Stimulated activated naive CD8-positive, alpha-beta T cell treated with anti-CD3 and anti-CD28 coated beads, Interleukin-15, Interleukin-2, amounts not matched to agents 100 ng/mL and 50 ng/mL, for 24 hours (primary cell): ENCODE measurements around the gene NME3.
"Not testable (repeated sequence)": the region's sequence is repeated elsewhere in the genome, so short reads cannot be mapped to it uniquely, and the experiment has no call there.

Experiments used
- H3K27ac Mint-ChIP-seq: one replicate; pipeline ENCODE4 v1.8.0; 2021; ENCODE audit warnings: mild to moderate bottlenecking, mixed read lengths
- H3K27me3 Mint-ChIP-seq: one replicate; pipeline ENCODE4 v1.8.0; 2021; ENCODE audit warnings: mixed read lengths
- H3K36me3 Mint-ChIP-seq: one replicate; pipeline ENCODE4 v1.8.0; 2021; ENCODE audit warnings: low read depth, mixed read lengths
- H3K4me1 Mint-ChIP-seq: one replicate; pipeline ENCODE4 v1.8.0; 2021; ENCODE audit warnings: low read depth, mixed read lengths
- H3K4me3 Mint-ChIP-seq: one replicate; pipeline ENCODE4 v1.8.0; 2021; ENCODE audit warnings: mild to moderate bottlenecking, mixed read lengths
- H3K9me3 Mint-ChIP-seq: one replicate; pipeline ENCODE4 v1.8.0; 2021; ENCODE audit warnings: mixed read lengths

Gene NME3

DNA sequence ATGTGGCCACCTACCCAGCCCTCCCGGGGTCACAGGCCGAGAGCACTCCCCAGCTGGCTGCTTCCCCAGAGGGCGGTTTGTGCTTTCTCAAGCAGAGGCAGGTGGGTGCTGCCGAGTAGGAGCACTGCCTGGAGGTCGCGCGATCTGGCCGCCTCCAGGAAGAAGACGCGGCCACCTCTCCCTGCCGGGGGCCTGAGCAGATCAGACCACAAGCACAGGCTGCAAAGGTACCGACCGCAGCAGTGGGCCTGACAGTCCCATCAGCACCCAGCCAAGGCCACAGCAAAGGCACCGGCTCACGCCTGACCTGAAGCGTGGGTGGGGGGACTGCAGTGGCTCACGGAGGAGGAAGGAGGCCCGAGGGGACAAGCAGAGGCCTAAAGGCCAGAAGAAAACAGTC, 37.3 kb upstream of the NME3 start:
- peaks cover 12% of the 10 kb centered on the region for H3K4me1 Mint-ChIP-seq
- H3K9me3 Mint-ChIP-seq, result no peaks in the 10 kb centered on the region
- no peak overlapping the region for H3K4me3 Mint-ChIP-seq
- H3K27ac Mint-ChIP-seq, result no peak overlapping the region
- peaks cover 15% of the 10 kb centered on the region for H3K36me3 Mint-ChIP-seq
- H3K27me3 Mint-ChIP-seq, result no peaks in the 10 kb centered on the region

- Mint-ChIP-seq H3K4me1 (peaks cover 3% of the 10 kb centered on the region), H3K27me3 (no peaks in the 10 kb centered on the region), H3K9me3 (no peaks in the 10 kb centered on the region), H3K27ac (no peak overlapping the region), H3K4me3 (no peak overlapping the region), H3K36me3 (peaks cover 10% of the 10 kb centered on the region)
Observed at GRCh38 chr16:1807626-1808025, 36.3 kb upstream of the NME3 start.

DNA sequence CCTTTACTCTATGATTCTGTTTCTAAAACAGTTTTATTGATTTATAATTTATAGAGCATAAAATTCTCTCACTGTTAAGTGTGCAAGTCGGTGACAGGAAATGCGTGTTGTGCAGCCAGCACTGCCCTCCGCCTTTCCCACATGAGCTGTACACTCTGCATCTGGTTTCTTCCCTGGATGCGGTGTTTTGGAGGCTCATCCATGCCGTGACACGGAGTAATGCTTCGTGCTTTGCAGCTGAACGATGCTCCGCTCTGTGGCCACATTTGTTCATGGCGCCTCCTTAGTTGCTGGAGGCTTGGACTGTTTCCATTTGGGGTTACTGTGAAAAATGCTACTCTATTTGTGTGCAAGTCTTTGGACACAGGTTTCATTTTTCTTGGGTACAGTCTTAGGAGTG, 29.4 kb upstream of the NME3 start:
- H3K36me3 Mint-ChIP-seq, result peaks cover 4% of the 10 kb centered on the region
- no peak overlapping the region for H3K4me3 Mint-ChIP-seq
- peaks cover 9% of the 10 kb centered on the region for H3K9me3 Mint-ChIP-seq
- H3K27ac Mint-ChIP-seq, result no peak overlapping the region
- no peaks in the 10 kb centered on the region for H3K4me1 Mint-ChIP-seq
- no peaks in the 10 kb centered on the region for H3K27me3 Mint-ChIP-seq

DNA sequence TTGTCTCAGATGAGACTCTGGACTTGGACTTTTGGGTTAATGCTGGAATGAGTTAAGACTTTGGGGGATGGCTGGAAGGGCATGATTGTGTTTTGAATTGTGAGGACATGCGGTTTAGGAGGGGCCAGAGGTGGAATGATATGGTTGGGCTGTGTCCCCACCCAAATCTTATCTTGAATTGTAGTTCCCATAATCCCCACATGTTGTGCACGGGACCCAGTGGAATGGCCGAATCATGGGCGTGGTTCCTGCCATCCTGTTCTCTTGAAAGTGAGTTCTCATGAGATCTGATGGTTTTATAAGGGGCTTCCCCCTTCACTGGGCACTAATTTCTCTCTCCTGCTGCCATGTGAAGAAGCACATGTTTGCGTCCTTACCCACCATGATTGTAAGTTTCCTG, 27.9 kb upstream of the NME3 start:
- not testable (repeated sequence) for H3K4me1 Mint-ChIP-seq, H3K9me3 Mint-ChIP-seq, H3K27ac Mint-ChIP-seq, H3K27me3 Mint-ChIP-seq, H3K36me3 Mint-ChIP-seq, H3K4me3 Mint-ChIP-seq

- H3K36me3 Mint-ChIP-seq, result no peaks in the 10 kb centered on the region
- peaks cover 4% of the 10 kb centered on the region for H3K9me3 Mint-ChIP-seq
- no peak overlapping the region for H3K27ac Mint-ChIP-seq
- H3K27me3 Mint-ChIP-seq, result no peaks in the 10 kb centered on the region
- no peak overlapping the region for H3K4me3 Mint-ChIP-seq
- H3K4me1 Mint-ChIP-seq, result no peaks in the 10 kb centered on the region
Observed at GRCh38 chr16:1794908-1795666, 23.7 kb upstream of the NME3 start.

- H3K9me3 Mint-ChIP-seq, result no peaks in the 10 kb centered on the region
- H3K27me3 Mint-ChIP-seq, result no peaks in the 10 kb centered on the region
- no peak overlapping the region for H3K27ac Mint-ChIP-seq
- H3K36me3 Mint-ChIP-seq, result no peaks in the 10 kb centered on the region
- H3K4me3 Mint-ChIP-seq, result no peak overlapping the region
- no peaks in the 10 kb centered on the region for H3K4me1 Mint-ChIP-seq
Observed at GRCh38 chr16:1794221-1794871, 23.0 kb upstream of the NME3 start.

GRCh38 chr16:1793578-1794220, 22.4 kb upstream of the NME3 start, which contains the start of gene IGFALS:
TSS of gene IGFALS (minus strand) at chr16:1793705. CDS start at chr16:1793652, 53 bp downstream.
- Mint-ChIP-seq H3K4me3 (no peak within 1 kb of the TSS), H3K27ac (no peak within 1 kb of the TSS), H3K4me1 (no peaks in the 10 kb centered on the region), H3K9me3 (no peaks in the 10 kb centered on the region), H3K36me3 (peaks cover 5% of the 10 kb centered on the region), H3K27me3 (no peaks in the 10 kb centered on the region)

- no peak overlapping the region for H3K4me3 Mint-ChIP-seq
- no peaks in the 10 kb centered on the region for H3K27me3 Mint-ChIP-seq
- H3K27ac Mint-ChIP-seq, result no peak overlapping the region
- H3K4me1 Mint-ChIP-seq, result no peaks in the 10 kb centered on the region
- H3K9me3 Mint-ChIP-seq, result no peaks in the 10 kb centered on the region
- H3K36me3 Mint-ChIP-seq, result peaks cover 5% of the 10 kb centered on the region
Observed at GRCh38 chr16:1792836-1793577, 21.7 kb upstream of the NME3 start.

DNA sequence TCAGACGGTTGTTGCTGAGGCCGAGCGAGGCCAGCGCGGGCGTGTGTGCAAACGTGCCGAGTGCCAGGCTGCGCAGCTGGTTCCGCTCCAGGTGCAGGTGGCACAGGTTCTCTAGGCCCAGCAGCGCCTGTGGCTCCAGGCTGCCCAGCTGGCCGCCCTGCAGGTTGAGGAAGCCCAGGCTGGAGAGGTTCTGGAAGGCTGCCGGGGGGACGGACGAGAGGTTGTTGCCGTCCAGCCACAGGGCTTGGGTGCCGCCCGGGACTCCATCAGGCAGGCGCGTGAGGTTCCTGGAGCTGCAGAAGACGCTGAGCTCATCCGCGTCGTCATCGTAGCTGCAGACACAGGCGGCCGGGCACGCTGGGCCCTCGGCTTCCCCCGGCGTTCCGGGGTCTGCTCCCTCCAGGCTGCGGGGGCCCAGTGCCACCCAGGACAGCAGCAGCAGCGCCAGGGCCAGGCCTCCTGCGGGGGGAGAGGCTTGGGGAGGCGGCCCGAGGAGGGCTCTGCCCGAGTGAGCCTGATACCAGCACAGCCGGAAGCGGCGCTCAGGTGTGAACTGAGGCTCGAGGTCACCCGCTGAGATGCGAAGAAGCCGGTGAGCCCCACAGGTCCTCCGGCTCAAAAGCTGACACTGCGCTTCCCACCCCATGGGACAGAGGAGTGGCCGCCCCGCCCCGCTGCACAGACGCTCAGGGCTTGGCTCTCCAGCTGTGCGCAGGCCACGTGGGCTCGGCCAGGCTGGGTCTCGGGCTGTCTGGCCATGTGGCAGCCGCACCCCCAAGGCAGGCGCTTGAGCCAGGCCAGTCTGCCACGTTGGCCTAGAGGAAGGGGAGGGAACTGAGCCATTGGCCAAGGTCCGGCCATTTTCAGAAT, 20.8 kb upstream of the NME3 start:
- no peaks in the 10 kb centered on the region for H3K4me1 Mint-ChIP-seq
- H3K36me3 Mint-ChIP-seq, result peaks cover 5% of the 10 kb centered on the region
- H3K4me3 Mint-ChIP-seq, result no peak overlapping the region
- H3K27me3 Mint-ChIP-seq, result no peaks in the 10 kb centered on the region
- no peaks in the 10 kb centered on the region for H3K9me3 Mint-ChIP-seq
- H3K27ac Mint-ChIP-seq, result no peak overlapping the region

DNA sequence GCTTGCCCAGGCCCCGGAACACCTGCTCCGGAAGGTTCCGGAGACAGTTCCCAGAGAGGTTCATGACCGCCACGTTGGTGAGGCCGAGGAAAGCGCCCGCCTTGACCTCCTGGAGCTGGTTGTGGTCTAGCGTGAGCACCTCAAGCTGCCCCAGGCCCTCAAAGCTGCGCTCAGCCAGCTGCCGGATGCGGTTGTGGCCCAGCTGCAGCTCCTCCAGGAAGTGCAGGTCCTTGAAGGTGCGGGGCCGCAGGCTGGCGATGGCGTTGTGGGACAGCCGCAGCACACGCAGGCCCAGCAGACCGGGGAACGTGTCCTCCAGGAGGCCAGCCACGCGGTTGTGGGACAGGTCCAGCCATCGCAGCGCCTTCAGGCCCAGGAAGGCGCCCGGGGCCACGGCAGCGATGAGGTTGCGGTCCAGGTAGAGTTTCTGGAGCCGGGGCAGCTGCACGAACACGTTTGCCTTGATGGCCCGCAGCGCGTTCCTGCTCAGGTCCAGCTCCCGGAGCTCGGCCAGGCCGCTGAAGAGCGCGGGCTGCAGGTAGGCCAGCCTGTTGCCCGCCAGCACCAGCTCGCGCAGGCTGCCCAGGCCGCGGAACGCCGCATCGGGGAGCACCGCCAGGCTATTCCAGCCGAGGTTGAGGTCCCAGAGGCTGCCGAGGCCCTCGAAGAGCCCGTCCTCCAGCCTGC, 20.1 kb upstream of the NME3 start:
- Mint-ChIP-seq H3K27me3 (no peaks in the 10 kb centered on the region), H3K9me3 (no peaks in the 10 kb centered on the region), H3K4me3 (no peak overlapping the region), H3K36me3 (peaks cover 5% of the 10 kb centered on the region), H3K4me1 (no peaks in the 10 kb centered on the region), H3K27ac (no peak overlapping the region)

- Mint-ChIP-seq H3K36me3 (peaks cover 5% of the 10 kb centered on the region), H3K4me1 (no peaks in the 10 kb centered on the region), H3K27me3 (no peaks in the 10 kb centered on the region), H3K4me3 (no peak overlapping the region), H3K9me3 (no peaks in the 10 kb centered on the region), H3K27ac (no peak overlapping the region)
Observed at GRCh38 chr16:1790611-1791255, 19.4 kb upstream of the NME3 start.

DNA sequence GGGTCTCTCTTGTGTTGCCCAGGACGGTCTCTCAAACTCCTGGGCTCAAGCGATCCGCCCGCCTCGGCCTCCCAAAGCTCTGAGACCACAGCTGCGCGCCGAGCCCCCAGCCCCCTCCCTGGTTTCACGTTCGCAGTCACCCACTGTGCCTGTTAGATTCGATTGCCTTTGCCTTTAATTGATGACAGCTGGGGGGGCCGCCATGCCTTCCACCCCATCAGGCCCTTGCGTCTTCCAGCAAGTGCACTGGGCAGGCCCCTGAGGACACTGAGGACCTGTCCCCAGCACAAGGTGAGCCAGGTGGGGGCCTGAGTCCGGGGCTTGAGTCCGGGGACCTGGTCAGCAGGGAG, 18.9 kb upstream of the NME3 start:
- Mint-ChIP-seq H3K9me3 (no peaks in the 10 kb centered on the region), H3K4me1 (peaks cover 2% of the 10 kb centered on the region), H3K27ac (no peak overlapping the region), H3K27me3 (no peaks in the 10 kb centered on the region), H3K36me3 (peaks cover 5% of the 10 kb centered on the region), H3K4me3 (no peak overlapping the region)

GRCh38 chr16:1789643-1790045, 18.3 kb upstream of the NME3 start:
- peaks cover 6% of the 10 kb centered on the region for H3K4me1 Mint-ChIP-seq
- no peak overlapping the region for H3K4me3 Mint-ChIP-seq
- H3K27me3 Mint-ChIP-seq, result no peaks in the 10 kb centered on the region
- no peaks in the 10 kb centered on the region for H3K9me3 Mint-ChIP-seq
- no peak overlapping the region for H3K27ac Mint-ChIP-seq
- peaks cover 5% of the 10 kb centered on the region for H3K36me3 Mint-ChIP-seq
